Mucosa of stomach (tissue), 1 donor: ENCODE measurements around the gene TSPAN16.

Experiments
- H3K27me3 ChIP-seq: one replicate; pipeline ENCODE4 v1.7.0; 2013; ENCODE audit warnings: mild to moderate bottlenecking, low read length; ENCODE audit not compliant: control insufficient read depth, insufficient read depth
- H3K36me3 ChIP-seq: one replicate; pipeline ENCODE4 v1.7.0; 2013; ENCODE audit warnings: low read length; ENCODE audit not compliant: control insufficient read depth, insufficient read depth
- H3K4me1 ChIP-seq: one replicate; pipeline ENCODE4 v1.7.0; 2013; ENCODE audit warnings: mild to moderate bottlenecking, low read length; ENCODE audit not compliant: control insufficient read depth, insufficient read depth
- H3K4me3 ChIP-seq: one replicate; pipeline ENCODE4 v1.7.0; 2013; ENCODE audit warnings: low read length
- H3K9ac ChIP-seq: one replicate; pipeline ENCODE4 v1.7.0; 2013; ENCODE audit warnings: mild to moderate bottlenecking, low read length, moderate library complexity
- H3K9me3 ChIP-seq: one replicate; pipeline ENCODE4 v1.7.0; 2013; ENCODE audit warnings: mild to moderate bottlenecking, low read length, moderate library complexity; ENCODE audit not compliant: control insufficient read depth
- donor health status: Pancreatic carcinoma.

TSPAN16 gene

DNA sequence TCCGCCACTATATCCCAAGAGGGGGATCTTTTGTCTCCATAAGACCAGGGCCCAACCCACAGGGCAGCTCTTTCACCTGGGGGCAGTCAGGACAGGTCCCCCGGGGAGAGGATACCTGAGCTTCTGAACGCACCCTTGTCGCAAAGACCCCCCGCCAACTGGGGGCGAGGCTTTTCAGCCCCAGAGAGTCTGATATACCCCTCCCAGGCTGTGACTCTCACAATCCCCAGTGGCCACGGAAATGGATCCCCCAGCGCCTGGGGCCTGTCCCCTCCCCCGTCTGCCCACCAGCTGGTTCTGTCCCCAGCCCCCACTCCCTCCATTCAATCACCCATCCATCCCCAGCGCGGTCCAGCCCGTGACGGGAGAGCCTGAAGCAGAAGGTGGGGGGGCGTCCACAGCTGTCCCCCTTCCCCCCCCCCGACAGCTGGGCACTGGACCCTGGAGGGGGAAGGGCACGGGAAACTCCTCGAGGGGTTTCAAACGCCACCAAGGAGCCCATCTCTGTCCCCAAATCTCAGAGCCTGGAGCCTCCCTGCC, 34.5 kb upstream of the TSPAN16 start:
- no peaks in the 10 kb centered on the region for H3K9me3 ChIP-seq
- no peaks in the 10 kb centered on the region for H3K27me3 ChIP-seq
- H3K36me3 ChIP-seq = no peaks in the 10 kb centered on the region
- peak overlapping the region; percentile 84 for H3K9ac ChIP-seq
- H3K4me3 ChIP-seq = peak overlapping the region; percentile 56
- peaks cover 37% of the 10 kb centered on the region for H3K4me1 ChIP-seq

DNA sequence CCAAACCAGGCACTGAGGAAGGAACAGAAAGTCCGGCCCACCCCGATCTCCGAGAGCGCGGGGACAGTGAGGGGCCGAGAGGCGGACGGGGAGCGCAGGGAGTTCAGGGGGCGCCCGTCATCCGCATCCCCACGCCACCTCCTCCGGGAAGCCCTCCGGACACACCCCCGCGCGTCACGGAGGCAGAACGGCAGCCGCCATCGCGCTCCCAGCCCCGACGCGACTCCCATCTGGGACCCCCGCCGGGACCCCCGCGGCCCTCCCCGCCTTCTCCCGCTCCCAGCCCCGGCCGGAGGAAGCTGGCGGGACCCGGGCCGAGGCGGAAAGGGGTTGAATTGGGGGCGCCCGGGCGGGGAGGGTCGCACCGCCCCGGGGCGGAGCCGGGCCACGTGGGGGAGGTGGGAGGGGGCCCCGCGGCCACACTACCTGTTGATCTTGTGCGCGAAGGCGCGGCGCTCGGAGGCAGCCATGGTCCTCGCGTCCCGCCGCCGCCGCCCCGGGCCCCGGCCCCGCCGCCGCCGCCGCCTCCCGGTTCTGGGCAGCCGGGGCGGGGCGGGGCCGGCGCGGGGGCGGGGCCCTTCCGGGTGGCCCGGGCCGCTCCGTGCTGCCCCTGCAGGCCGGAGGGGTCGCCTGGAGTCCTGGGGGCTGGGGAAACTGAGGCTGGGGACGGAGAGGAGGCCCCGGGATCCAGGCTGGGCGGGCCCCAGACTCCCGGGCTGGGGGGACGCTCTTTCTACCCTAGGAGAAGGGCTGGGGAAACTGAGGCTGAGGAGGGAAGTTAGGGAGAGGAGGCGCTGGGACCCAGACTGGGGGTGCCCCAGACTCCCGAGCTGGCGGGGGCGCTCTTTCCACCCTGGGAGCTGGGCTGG, 33.8 kb upstream of the TSPAN16 start, which contains the start of gene DOCK6:
Gene DOCK6 (minus strand): TSS at position 554 of the 869 bp plus-strand sequence. CDS start 84 bp downstream, at position 470.
- Histone ChIP-seq H3K9ac (peak within 1 kb of the TSS; percentile 84), H3K36me3 (no peaks in the 10 kb centered on the region), H3K27me3 (no peaks in the 10 kb centered on the region), H3K4me3 (peak within 1 kb of the TSS; percentile 56), H3K4me1 (peaks cover 44% of the 10 kb centered on the region), H3K9me3 (no peaks in the 10 kb centered on the region)

DNA sequence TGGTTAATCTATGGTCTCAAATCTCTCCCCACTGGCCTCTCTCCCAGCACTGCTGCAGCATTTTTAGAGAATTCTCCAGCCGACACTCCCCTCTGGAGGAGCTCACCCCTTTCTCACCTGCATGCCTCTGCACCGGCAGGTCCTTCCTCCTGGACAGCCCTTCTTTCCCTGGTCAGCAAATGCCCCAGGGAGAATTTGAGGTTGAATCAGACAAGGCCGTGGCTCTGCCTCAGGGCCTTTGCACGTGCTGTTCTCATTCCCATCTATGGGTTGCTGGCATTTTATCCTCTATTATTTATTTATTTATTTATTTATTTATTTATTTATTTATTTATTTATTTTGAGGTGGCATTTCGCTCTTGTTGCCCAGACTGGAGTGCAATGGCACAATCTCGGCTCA, 32.2 kb upstream of the TSPAN16 start:
- Histone ChIP-seq H3K9me3 (no peaks in the 10 kb centered on the region), H3K9ac (no peak overlapping the region), H3K4me1 (peaks cover 58% of the 10 kb centered on the region), H3K36me3 (no peaks in the 10 kb centered on the region), H3K4me3 (no peak overlapping the region), H3K27me3 (no peaks in the 10 kb centered on the region)

DNA sequence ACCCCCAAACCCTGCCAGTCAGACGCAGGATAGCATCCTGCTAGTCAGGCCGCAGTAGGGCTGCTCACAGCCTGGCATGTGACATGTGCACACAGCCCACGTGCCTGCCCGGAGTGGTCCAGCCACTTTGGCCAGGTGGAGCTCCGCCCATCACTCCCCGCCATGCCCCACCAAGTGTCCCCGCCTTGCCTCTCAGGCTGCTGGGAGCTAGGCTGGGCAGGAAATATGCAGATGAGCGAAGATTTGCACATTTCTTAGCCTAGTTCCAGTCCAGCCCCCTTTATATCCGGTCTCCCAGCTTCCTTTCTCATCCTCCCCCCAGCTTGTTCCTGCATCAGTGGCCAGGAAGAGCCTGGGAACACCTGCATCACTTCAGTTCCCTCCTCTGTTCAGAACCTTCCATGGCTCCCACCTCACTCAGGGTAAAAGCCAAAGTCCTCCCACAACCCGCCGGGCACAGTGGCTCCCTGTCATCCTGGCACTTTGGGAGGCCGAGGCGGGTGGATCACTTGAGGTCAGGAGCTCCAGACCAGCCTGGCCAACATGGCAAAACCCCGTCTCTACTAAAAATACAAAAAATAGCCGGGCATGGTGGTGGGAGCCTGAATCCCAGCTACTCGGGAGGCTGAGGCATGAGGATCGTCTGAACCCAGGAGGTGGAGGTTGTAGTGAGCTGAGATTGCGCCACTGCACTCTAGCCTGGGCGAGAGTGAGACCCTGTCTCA, 31.3 kb upstream of the TSPAN16 start:
- Histone ChIP-seq H3K9me3 (no peaks in the 10 kb centered on the region), H3K4me1 (peaks cover 64% of the 10 kb centered on the region), H3K4me3 (no peak overlapping the region), H3K9ac (peak overlapping the region; percentile 70), H3K27me3 (no peaks in the 10 kb centered on the region), H3K36me3 (no peaks in the 10 kb centered on the region)

DNA sequence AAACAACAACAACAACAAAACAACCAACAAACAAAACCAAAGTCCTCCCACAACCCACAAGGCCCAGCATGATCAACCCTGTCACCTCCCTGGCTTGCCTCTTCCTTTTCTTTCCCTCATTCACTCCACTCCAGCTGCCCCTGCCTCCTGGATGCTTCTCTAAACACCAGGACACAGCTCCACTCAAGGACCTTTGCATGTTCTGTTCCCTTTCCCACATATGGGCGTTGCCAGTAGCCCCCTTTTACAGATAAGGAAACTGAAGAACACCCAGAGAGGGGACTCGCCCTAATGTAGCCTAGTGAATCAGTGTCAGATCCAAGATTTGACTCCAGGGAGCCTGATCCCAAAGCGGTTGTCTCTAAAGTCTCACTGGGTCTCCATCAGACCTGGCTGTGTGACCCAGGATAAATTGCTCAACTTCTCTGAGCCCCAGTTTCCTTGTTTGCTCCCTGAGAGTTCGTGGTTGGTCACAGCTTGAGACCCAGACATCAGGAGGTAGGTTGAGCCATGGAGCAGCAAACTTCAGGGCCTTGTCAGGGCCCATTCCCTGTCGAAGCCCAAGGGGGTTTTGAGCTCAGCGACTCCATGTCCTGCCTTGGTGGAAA, 30.7 kb upstream of the TSPAN16 start:
- Histone ChIP-seq H3K4me1 (peaks cover 64% of the 10 kb centered on the region), H3K9ac (peak overlapping the region; percentile 70), H3K4me3 (peak overlapping the region; percentile 60), H3K9me3 (no peaks in the 10 kb centered on the region), H3K27me3 (no peaks in the 10 kb centered on the region), H3K36me3 (no peaks in the 10 kb centered on the region)

DNA sequence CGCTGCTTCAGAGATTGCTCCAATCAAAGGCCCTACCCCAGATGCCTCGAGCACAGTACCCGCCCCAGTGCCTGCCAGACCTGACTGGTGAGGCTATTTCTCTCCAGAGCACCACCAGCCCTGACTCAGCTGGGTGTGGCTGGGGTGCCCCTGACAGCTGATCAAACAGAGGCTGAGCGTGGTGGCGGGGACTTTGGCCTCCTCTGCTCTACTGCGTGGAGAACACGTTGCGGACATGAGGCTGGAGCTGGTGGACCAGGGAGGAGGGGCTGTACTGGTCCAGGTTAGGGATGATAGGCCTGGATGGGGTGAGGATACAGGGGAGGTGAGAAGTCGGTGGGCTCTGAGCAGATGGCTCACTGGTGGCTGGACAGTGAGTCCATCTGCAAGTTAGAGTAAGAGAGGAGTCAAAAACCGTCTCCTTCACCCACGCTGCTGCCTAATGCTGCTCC, 30.1 kb upstream of the TSPAN16 start:
- Histone ChIP-seq H3K36me3 (no peaks in the 10 kb centered on the region), H3K4me1 (peaks cover 64% of the 10 kb centered on the region), H3K4me3 (peak overlapping the region; percentile 60), H3K9ac (peak overlapping the region; percentile 70), H3K9me3 (no peaks in the 10 kb centered on the region), H3K27me3 (no peaks in the 10 kb centered on the region)

DNA sequence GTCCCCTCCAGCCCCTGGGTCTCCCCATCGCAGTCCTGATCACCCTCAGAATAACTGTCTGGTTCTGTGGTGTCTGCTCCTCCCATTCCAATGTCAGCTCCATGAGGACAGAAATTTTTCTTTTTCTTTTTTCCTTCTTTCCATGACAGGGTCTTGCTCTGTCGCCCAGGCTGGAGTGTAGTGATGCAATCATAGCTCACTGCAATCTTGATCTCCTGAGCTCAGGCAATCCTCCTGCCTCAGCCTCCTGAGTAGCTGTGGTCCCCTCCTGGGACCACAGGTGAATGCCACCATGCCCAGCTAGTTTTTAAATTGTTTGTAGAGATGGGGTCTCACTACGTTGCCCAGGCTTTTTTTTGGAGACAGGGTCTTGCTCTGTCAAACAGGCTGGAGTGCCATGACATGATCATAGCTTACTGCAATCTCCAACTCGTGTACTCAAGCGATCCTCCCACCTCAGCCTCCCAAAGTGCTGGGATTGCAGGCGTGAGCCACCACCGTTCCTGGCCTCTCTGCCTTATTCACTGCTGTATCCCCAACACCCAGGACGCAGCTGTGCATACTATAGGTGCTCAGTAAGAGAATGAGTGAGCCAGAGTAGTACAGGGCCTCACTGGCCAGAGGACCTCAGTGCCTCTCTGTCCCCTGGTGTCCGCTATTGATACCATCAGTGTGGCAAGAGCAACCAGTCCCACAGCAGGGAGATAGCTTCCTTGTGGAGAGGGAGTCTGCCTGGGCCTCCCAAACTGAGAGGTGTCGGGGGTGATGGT, 28.5 kb upstream of the TSPAN16 start:
- H3K27me3 ChIP-seq = no peaks in the 10 kb centered on the region
- H3K36me3 ChIP-seq = no peaks in the 10 kb centered on the region
- H3K9me3 ChIP-seq = no peaks in the 10 kb centered on the region
- peaks cover 63% of the 10 kb centered on the region for H3K4me1 ChIP-seq
- H3K4me3 ChIP-seq = no peak overlapping the region
- H3K9ac ChIP-seq = peak overlapping the region; percentile 25

DNA sequence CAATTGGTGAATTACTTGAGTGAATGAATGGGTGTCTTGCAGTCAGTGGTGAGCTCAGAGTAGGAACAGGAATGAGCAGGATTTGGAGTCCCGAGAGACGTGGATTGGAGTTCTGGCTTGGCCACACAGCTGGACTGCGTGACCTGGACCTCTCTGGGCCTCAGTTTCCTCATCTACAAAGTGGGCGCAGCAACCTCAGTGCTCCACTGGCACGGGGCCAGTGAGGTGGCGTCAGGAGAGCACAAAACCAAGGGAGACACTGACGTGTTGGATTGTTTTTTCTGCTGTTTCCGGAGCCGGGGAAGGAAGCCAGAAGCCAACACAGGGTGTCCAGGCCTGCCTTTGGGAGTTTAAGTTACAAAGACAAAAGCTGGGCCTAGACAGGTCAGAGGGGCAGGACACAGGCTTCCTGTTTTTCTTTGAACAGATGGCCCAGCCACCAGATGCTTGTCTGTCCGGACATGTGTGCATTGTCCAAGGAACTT, 27.1 kb upstream of the TSPAN16 start:
- H3K4me1 ChIP-seq = peaks cover 61% of the 10 kb centered on the region

DNA sequence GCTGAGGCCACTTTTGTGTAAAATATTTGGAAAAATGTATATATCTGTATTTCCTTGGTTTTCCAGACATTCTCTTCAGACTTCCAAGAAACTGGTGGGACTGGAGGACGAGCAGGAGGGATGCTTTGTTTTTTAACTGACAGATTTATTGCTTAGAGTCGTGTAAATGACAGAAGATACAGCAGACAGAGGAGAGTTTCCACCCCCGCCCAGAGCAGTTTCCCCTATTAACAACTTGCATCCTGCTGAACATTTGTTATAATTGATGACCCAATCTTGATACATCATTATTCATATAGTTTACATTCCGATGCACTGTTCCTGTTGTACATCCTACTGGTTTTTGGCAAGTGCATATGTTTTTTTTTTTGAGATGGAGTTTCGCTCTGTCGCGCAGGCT, 26.6 kb upstream of the TSPAN16 start:
- no peaks in the 10 kb centered on the region for H3K27me3 ChIP-seq
- no peaks in the 10 kb centered on the region for H3K9me3 ChIP-seq
- H3K36me3 ChIP-seq = no peaks in the 10 kb centered on the region
- peaks cover 57% of the 10 kb centered on the region for H3K4me1 ChIP-seq
- peak overlapping the region; percentile 13 for H3K9ac ChIP-seq
- no peak overlapping the region for H3K4me3 ChIP-seq

More for the DNA sequence above, 27.1 kb upstream of the TSPAN16 start:
- H3K27me3 ChIP-seq = no peaks in the 10 kb centered on the region
- no peaks in the 10 kb centered on the region for H3K9me3 ChIP-seq
- no peak overlapping the region for H3K4me3 ChIP-seq
- no peaks in the 10 kb centered on the region for H3K36me3 ChIP-seq
- H3K9ac ChIP-seq = peak overlapping the region; percentile 13

DNA sequence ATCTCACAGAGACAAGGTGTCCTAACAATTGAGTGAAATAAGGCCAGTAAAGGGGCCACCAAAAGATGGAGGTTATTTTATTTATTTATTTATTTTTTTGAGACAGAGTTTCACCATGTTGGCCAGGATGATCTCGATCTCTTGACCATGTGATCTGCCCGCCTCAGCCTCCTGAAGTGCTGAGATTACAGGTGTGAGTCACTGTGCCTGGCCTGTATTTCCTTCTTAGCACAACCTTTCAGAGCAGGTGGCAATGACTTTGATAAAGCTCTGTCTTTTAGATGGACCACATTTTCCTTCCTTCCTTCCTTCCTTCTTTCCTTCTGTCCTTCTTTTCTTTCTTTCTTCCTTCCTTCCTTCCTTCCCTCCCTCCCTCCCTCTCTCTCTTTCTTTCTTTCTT, 22.7 kb upstream of the TSPAN16 start:
- H3K4me3 ChIP-seq = no peak overlapping the region
- H3K36me3 ChIP-seq = no peaks in the 10 kb centered on the region
- H3K27me3 ChIP-seq = no peaks in the 10 kb centered on the region
- no peaks in the 10 kb centered on the region for H3K9me3 ChIP-seq
- peaks cover 19% of the 10 kb centered on the region for H3K4me1 ChIP-seq
- no peak overlapping the region for H3K9ac ChIP-seq

DNA sequence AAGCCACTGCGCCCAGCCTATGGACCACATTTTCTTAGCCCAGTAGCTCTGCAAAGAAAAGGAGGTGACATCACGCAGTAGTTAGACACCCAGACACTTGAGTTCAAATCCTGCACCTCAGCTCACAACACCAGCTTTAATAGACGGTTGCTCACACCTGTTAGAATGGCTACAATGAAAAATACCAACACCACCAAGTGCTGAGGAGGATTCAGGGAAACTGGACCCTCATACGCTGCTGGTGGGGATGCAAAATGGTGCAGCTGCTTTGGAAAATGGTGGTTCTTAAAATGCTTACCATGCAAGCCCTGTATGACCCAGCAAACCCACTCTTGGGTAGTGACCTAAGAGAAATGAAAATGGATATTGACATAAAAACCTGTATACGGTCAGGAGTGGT, 22.0 kb upstream of the TSPAN16 start:
- H3K4me1 ChIP-seq = peaks cover 12% of the 10 kb centered on the region
- H3K27me3 ChIP-seq = no peaks in the 10 kb centered on the region
- H3K9me3 ChIP-seq = no peaks in the 10 kb centered on the region
- no peak overlapping the region for H3K4me3 ChIP-seq
- no peaks in the 10 kb centered on the region for H3K36me3 ChIP-seq
- no peak overlapping the region for H3K9ac ChIP-seq
